HCT116 (cell line): ENCODE data around the gene PRKCA. TPM values are rescaled to one million over a fixed set of nuclear protein-coding genes. Genes with fewer than 3 reads are reported as not detected.

ENCODE experiments used
- ATAC-seq: fragments of 200-7000 bp; cut with Tn5 transposase; 2 replicates; pipeline ENCODE4 v1.9.1; 2020; ENCODE audit warnings: mild to moderate bottlenecking, moderate library complexity
- BruUV-seq: library from RNA; stranded (reverse); fragments of 400-500 nt; replicated peaks from 2 replicates; lab custom pipeline; 2021; lab: Mats Ljungman, UMichigan
- CTCF ChIA-PET: fragments of 300-600 bp; sonication (Branson Sonifier 250); formaldehyde crosslinking; loops from one replicate; lab custom pipeline; 2021; ENCODE audit warnings: antibody characterized with exemption; lab: Charles Lee
- POLR2A ChIA-PET: fragments of 300-600, 350-600 bp; sonication (Branson Sonifier 250); formaldehyde crosslinking; loops from one replicate; lab custom pipeline; 2021; ENCODE audit warnings: antibody characterized with exemption; lab: Charles Lee
- RAD21 ChIA-PET, 2 experiments: fragments of 300-600 bp; sonication (Branson Sonifier 250); formaldehyde crosslinking; loops; one replicate each; lab custom pipeline; 2023; ENCODE audit warnings: low total read pairs in 2 of 2; ENCODE audit not compliant: uncharacterized antibody in 2 of 2, unreplicated experiment in 2 of 2, low non-redundant PET in 1 of 2; lab: Charles Lee
- DNase-seq: peaks from one replicate; pipeline ENCODE4 v3.0.0-alpha.2; 2010; ENCODE audit warnings: low read depth, low spot score
- H2AFZ ChIP-seq: fragments of 200-600 bp; shearing (Covaris generic), sonication (generic); 2 replicates; pipeline ENCODE4 v1.6.1; 2017; ENCODE audit warnings: low read depth, mixed run types, mixed read lengths, antibody characterized with exemption, low read length; ENCODE audit not compliant: poor library complexity, severe bottlenecking
- H3K27ac ChIP-seq: 2 replicates; pipeline ENCODE4 v1.5.1; 2012; ENCODE audit warnings: low read depth, low read length
- H3K27me3 ChIP-seq: fragments of 200-600 bp; sonication (generic); 2 replicates; pipeline ENCODE4 v1.6.1; 2016; ENCODE audit warnings: mixed run types, low read length, mixed read lengths; ENCODE audit not compliant: insufficient read depth
- H3K36me3 ChIP-seq, 2 experiments: fragments of 200-500 bp in 1 of 2; fragments of 200-600 bp in 1 of 2; sonication (Bioruptor generic) in 1 of 2; sonication (generic) in 1 of 2; 2 replicates each; pipeline versions ENCODE4 v1.5.1 to v1.6.1; 2014 to 2016; ENCODE audit warnings: low read length in 2 of 2, inconsistent platforms in 1 of 2, mixed read lengths in 1 of 2, mixed run types in 1 of 2; ENCODE audit not compliant: insufficient read depth in 2 of 2, control insufficient read depth in 1 of 2
- H3K4me1 ChIP-seq, 2 experiments: fragments of 200-600 bp in 1 of 2; sonication (generic) in 1 of 2; 2 replicates each; pipeline versions ENCODE4 v1.5.1 to v1.6.1; 2012 to 2017; ENCODE audit warnings: low read length in 2 of 2, inconsistent platforms in 1 of 2, mild to moderate bottlenecking in 1 of 2, mixed read lengths in 1 of 2, mixed run types in 1 of 2, moderate library complexity in 1 of 2; ENCODE audit not compliant: insufficient read depth in 2 of 2, control insufficient read depth in 1 of 2
- H3K4me2 ChIP-seq: fragments of 200-600 bp; sonication (generic); 2 replicates; pipeline ENCODE4 v1.6.1; 2017; ENCODE audit warnings: mixed run types, low read length, mixed read lengths
- H3K4me3 ChIP-seq, 2 experiments: fragments of 200-600 bp in 1 of 2; sonication (generic) in 1 of 2; replicated peaks in 1 of 2; 2 replicates each; pipeline ENCODE4 v1.5.1; 2011 to 2016; ENCODE audit warnings: low read length in 2 of 2, control low read depth in 1 of 2, low read depth in 1 of 2, mild to moderate bottlenecking in 1 of 2, mixed read lengths in 1 of 2, mixed run types in 1 of 2
- H3K79me2 ChIP-seq: fragments of 200-600 bp; sonication (generic); 2 replicates; pipeline ENCODE4 v1.6.1; 2017; ENCODE audit warnings: mild to moderate bottlenecking, mixed run types, low read length, moderate library complexity, mixed read lengths; ENCODE audit not compliant: insufficient read depth
- H3K9ac ChIP-seq: fragments of 200-600 bp; sonication (generic); 2 replicates; pipeline ENCODE4 v1.6.1; 2016; ENCODE audit warnings: low read length, mixed read lengths
- H3K9me2 ChIP-seq: fragments of 200-600 bp; sonication (generic), shearing (Covaris generic); 2 replicates; pipeline ENCODE4 v1.6.1; 2017; ENCODE audit warnings: mixed run types, mild to moderate bottlenecking, moderate library complexity; ENCODE audit not compliant: insufficient read depth
- H3K9me3 ChIP-seq, 2 experiments: fragments of 200-500 bp in 1 of 2; fragments of 200-600 bp in 1 of 2; sonication (Bioruptor generic) in 1 of 2; sonication (generic) in 1 of 2; 2 replicates each; pipeline ENCODE4 v1.6.1; 2014 to 2017; ENCODE audit warnings: low read length in 2 of 2, mixed read lengths in 2 of 2, inconsistent platforms in 1 of 2, low read depth in 1 of 2, mild to moderate bottlenecking in 1 of 2, mixed run types in 1 of 2, moderate library complexity in 1 of 2; ENCODE audit not compliant: control insufficient read depth in 1 of 2, insufficient read depth in 1 of 2
- H4K20me1 ChIP-seq: fragments of 200-600 bp; sonication (generic), shearing (Covaris generic); 2 replicates; pipeline ENCODE4 v1.6.1; 2017; ENCODE audit warnings: mixed run types, mild to moderate bottlenecking, moderate library complexity; ENCODE audit not compliant: insufficient read depth
- CBX3 ChIP-seq: IDR thresholded peaks from 2 replicates; pipeline ENCODE4 v1.6.1; 2012; ENCODE audit warnings: low read depth
- CEBPB ChIP-seq: IDR thresholded peaks from 2 replicates; pipeline ENCODE4 v1.6.1; 2012; ENCODE audit warnings: low read depth
- CTCF ChIP-seq, 3 experiments: fragments of 200-600 bp in 1 of 3; sonication (generic) in 1 of 3; IDR thresholded peaks in 2 of 3; conservative IDR thresholded peaks in 1 of 3; 2 replicates each; pipeline ENCODE4 v1.5.1; 2012 to 2017; ENCODE audit warnings: low read depth in 2 of 3, low read length in 2 of 3, antibody characterized with exemption in 1 of 3, borderline replicate concordance in 1 of 3, control low read depth in 1 of 3, mild to moderate bottlenecking in 1 of 3, mixed read lengths in 1 of 3, mixed run types in 1 of 3, moderate library complexity in 1 of 3; ENCODE audit not compliant: insufficient read depth in 1 of 3
- EGR1 ChIP-seq: IDR thresholded peaks from 2 replicates; pipeline ENCODE4 v1.6.1; 2012; ENCODE audit warnings: low read depth
- EZH2 ChIP-seq: fragments of 200-600 bp; sonication (generic); IDR thresholded peaks from 2 replicates; pipeline ENCODE4 v1.6.1; 2017; ENCODE audit warnings: antibody characterized with exemption, mixed run types
- EZH2phosphoT487 ChIP-seq: fragments of 200-600 bp; IDR thresholded peaks from 2 replicates; pipeline ENCODE4 v1.6.1; 2018; ENCODE audit warnings: antibody characterized with exemption, borderline replicate concordance
- JUND ChIP-seq: IDR thresholded peaks from 2 replicates; pipeline ENCODE4 v1.6.1; 2012
- MAX ChIP-seq: IDR thresholded peaks from 2 replicates; pipeline ENCODE4 v1.6.1; 2012
- POLR2A ChIP-seq: IDR thresholded peaks from 2 replicates; pipeline ENCODE4 v1.7.0; 2011; ENCODE audit warnings: borderline replicate concordance; ENCODE audit not compliant: insufficient read depth, insufficient read length; ENCODE audit errors: extremely low read depth
- POLR2AphosphoS5 ChIP-seq: IDR thresholded peaks from 2 replicates; pipeline ENCODE4 v1.6.1; 2011; ENCODE audit warnings: mild to moderate bottlenecking, low read depth, low read length, moderate library complexity
- SP1 ChIP-seq: IDR thresholded peaks from 2 replicates; pipeline ENCODE4 v1.6.1; 2012; ENCODE audit warnings: low read depth
- SRF ChIP-seq: IDR thresholded peaks from 2 replicates; pipeline ENCODE4 v1.6.1; 2012; ENCODE audit warnings: low read depth
- TCF7L2 ChIP-seq: IDR thresholded peaks from 2 replicates; pipeline ENCODE4 v1.7.0; 2011; ENCODE audit warnings: borderline replicate concordance, inconsistent platforms; ENCODE audit not compliant: insufficient read depth, insufficient read length; ENCODE audit errors: extremely low read depth
- ZNF274 ChIP-seq: fragments of 200-500 bp; sonication (Bioruptor generic); IDR thresholded peaks from 2 replicates; pipeline ENCODE4 v1.6.1; 2014; ENCODE audit warnings: mild to moderate bottlenecking, low read depth, low read length, inconsistent platforms
- intact Hi-C: fragments of 100-400 bp; cut with micrococcal nuclease; formaldehyde crosslinking; loops from 2 replicates; pipeline ENCODE4 v1.10.0; 2022
- total RNA-seq: library from RNA; stranded (reverse); gene quantifications from one replicate; pipeline ENCODE4 v1.2.1, GENCODE V29; 2021; ENCODE audit not compliant: unreplicated experiment

PRKCA gene
- total RNA-seq, 1 experiment from 2014 or later = 18.8 TPM

- BruUV-seq = no TSS peak
- no peak for DNase-seq
- H2AFZ ChIP-seq = no peak overlapping the region
- no peak for ATAC-seq
- no peaks in the 10 kb centered on the region for H3K36me3 ChIP-seq
- intact Hi-C loops = no loop called here
- peaks cover 6 to 10% of the 10 kb centered on the region in 2 experiments; a peak in 1 of 4 replicates for H3K4me1 ChIP-seq
- no peaks in the 10 kb centered on the region for H3K9me3 ChIP-seq
- CTCF ChIA-PET = no interaction called here
- H4K20me1 ChIP-seq = no peaks in the 10 kb centered on the region
- H3K4me2 ChIP-seq = no peak overlapping the region
- H3K27me3 ChIP-seq = no peaks in the 10 kb centered on the region
- H3K9ac ChIP-seq = no peak overlapping the region
- RAD21 ChIA-PET = no interaction called here
- TF ChIP-seq POLR2AphosphoS5 (no peak), EZH2 (no peak), JUND (no peak), EZH2phosphoT487 (no peak), SRF (no peak), MAX (no peak), CEBPB (no peak), EGR1 (no peak), ZNF274 (no peak), CTCF (IDR thresholded peaks at IDR 0.05 in 2 of 3, conservative IDR thresholded peaks at IDR 0.05 in 1 of 3; ENCODE audit: borderline replicate concordance in 1 of 3, insufficient read depth in 1 of 3, low read depth in 2 of 3, low read length in 2 of 3) (no peak), SP1 (no peak), TCF7L2 (no peak), CBX3 (no peak), POLR2A (no peak)
- no peak overlapping the region for H3K4me3 ChIP-seq
- no peaks in the 10 kb centered on the region for H3K79me2 ChIP-seq
- no peak overlapping the region for H3K27ac ChIP-seq
- no peaks in the 10 kb centered on the region for H3K9me2 ChIP-seq
- POLR2A ChIA-PET = no interaction called here
Measured at GRCh38 chr17:66720567-66720966, 418.2 kb downstream of the PRKCA start.
